HepG2 (cell line): ENCODE measurements around the gene CEBPZOS. TPM values are rescaled to one million over a fixed set of nuclear protein-coding genes. Genes with fewer than 3 reads are reported as not detected.
A peak's percentile ranks its signal among the peaks of the same experiment; 100 is the strongest.

ENCODE experiments used
- FLYWCH1 ChIP-seq: sonication (generic); formaldehyde crosslinking; IDR thresholded peaks from 2 replicates; pipeline ENCODE4 v1.8.1; 2023; ENCODE audit warnings: mild to moderate bottlenecking, missing genetic modification reagents
- KDM5B ChIP-seq: sonication (generic); formaldehyde crosslinking; IDR thresholded peaks from 2 replicates; pipeline ENCODE4 v1.4.0; 2020; ENCODE audit warnings: missing genetic modification reagents, mild to moderate bottlenecking, borderline replicate concordance
- MTA1 ChIP-seq: sonication (generic); formaldehyde crosslinking; IDR thresholded peaks from 2 replicates; pipeline ENCODE4 v1.4.0; 2020; ENCODE audit warnings: missing genetic modification reagents, mild to moderate bottlenecking, borderline replicate concordance
- NCOA1 ChIP-seq: sonication (generic); formaldehyde crosslinking; IDR thresholded peaks from 2 replicates; pipeline ENCODE4 v1.9.0; 2021; ENCODE audit warnings: missing genetic modification reagents
- RAD51 ChIP-seq: fragments of 450-650 bp; IDR thresholded peaks from 2 replicates; pipeline ENCODE4 v1.6.1; 2016; ENCODE audit warnings: borderline replicate concordance
- RXRB ChIP-seq: IDR thresholded peaks from 2 replicates; pipeline ENCODE4 v1.6.1; 2016; ENCODE audit warnings: borderline replicate concordance, missing genetic modification reagents, missing compliant biosample characterization
- SKI ChIP-seq: fragments of 450-650 bp; IDR thresholded peaks from one replicate; pipeline ENCODE4 v1.6.1; 2018; ENCODE audit warnings: mild to moderate bottlenecking; ENCODE audit not compliant: partially characterized antibody
- STAT5B ChIP-seq: sonication (generic); formaldehyde crosslinking; IDR thresholded peaks from 2 replicates; pipeline ENCODE4 v1.4.0; 2020; ENCODE audit warnings: missing genetic modification reagents
- TGIF2 ChIP-seq: IDR thresholded peaks from 2 replicates; pipeline ENCODE4 v1.6.1; 2016; ENCODE audit warnings: control low read depth, missing compliant biosample characterization
- ZFP82 ChIP-seq: sonication (generic); formaldehyde crosslinking; IDR thresholded peaks from 2 replicates; pipeline ENCODE4 v1.5.1; 2020; ENCODE audit warnings: mild to moderate bottlenecking, missing genetic modification reagents, borderline replicate concordance
- ZNF329 ChIP-seq: sonication (generic); formaldehyde crosslinking; IDR thresholded peaks from 2 replicates; pipeline ENCODE4 v1.9.0; 2021; ENCODE audit warnings: low read depth, mild to moderate bottlenecking, missing genetic modification reagents
- ZNF7 ChIP-seq: IDR thresholded peaks from 2 replicates; pipeline ENCODE4 v1.6.1; 2016; ENCODE audit warnings: missing biosample characterization, missing genetic modification reagents
- ZNF761 ChIP-seq: sonication (generic); formaldehyde crosslinking; conservative IDR thresholded peaks from 2 replicates; pipeline ENCODE4 v1.4.0; 2020; ENCODE audit warnings: mild to moderate bottlenecking, missing genetic modification reagents
- polyA plus RNA-seq, 8 experiments: library from polyadenylated mRNA; depleted of rRNA in 3 of 8; stranded (reverse) in 7 of 8; unstranded in 1 of 8; fragments of >200 nt; fragmentation: Illumina TruSeq in 4 of 8; extraction: Trizol in 4 of 8; gene quantifications; 2 replicates each; pipeline versions ENCODE4 v1.2.1 to v1.2.3, GENCODE V29; 2011 to 2016; ENCODE audit warnings: low read depth in 4 of 8, missing spikeins in 1 of 8, mixed read lengths in 1 of 8; ENCODE audit not compliant: insufficient read depth in 1 of 8
- total RNA-seq, 5 experiments: library from RNA; depleted of rRNA; stranded (reverse); fragments of >200 nt; fragmentation: Illumina TruSeq; extraction: Trizol; gene quantifications; 2 replicates each; pipeline ENCODE4 v1.2.3, GENCODE V29; 2016; ENCODE audit warnings: low read depth in 1 of 5
- TF ChIP-seq, protein P1 (sequence below), 2 experiments: fragments of 450-650 bp in 1 of 2; sonication (generic) in 1 of 2; formaldehyde crosslinking in 1 of 2; IDR thresholded peaks; 2 replicates each; pipeline versions ENCODE4 v1.6.1 to v1.8.0; 2016 to 2022; ENCODE audit warnings: antibody characterized with exemption in 1 of 2, mild to moderate bottlenecking in 1 of 2, missing genetic modification reagents in 1 of 2
- TF ChIP-seq, protein P2 (sequence below): sonication (generic); formaldehyde crosslinking; conservative IDR thresholded peaks from 2 replicates; pipeline ENCODE4 v1.4.0; 2020; ENCODE audit warnings: missing genetic modification reagents
- TF ChIP-seq, protein P3 (sequence below): sonication (generic); formaldehyde crosslinking; IDR thresholded peaks from 2 replicates; pipeline ENCODE4 v1.4.0; 2020; ENCODE audit warnings: missing genetic modification reagents
- TF ChIP-seq, protein P4 (sequence below): sonication (generic); formaldehyde crosslinking; IDR thresholded peaks from 2 replicates; pipeline ENCODE4 v1.8.1; 2023; ENCODE audit warnings: mild to moderate bottlenecking, inconsistent platforms, moderate library complexity, missing genetic modification reagents, borderline replicate concordance

Gene CEBPZOS
- total and polyA plus RNA-seq, 2 of the 13 experiments (the other 11 are each of a cell fraction or from before 2014, with no cell fraction given) = 18.6 to 44.7 TPM

DNA sequence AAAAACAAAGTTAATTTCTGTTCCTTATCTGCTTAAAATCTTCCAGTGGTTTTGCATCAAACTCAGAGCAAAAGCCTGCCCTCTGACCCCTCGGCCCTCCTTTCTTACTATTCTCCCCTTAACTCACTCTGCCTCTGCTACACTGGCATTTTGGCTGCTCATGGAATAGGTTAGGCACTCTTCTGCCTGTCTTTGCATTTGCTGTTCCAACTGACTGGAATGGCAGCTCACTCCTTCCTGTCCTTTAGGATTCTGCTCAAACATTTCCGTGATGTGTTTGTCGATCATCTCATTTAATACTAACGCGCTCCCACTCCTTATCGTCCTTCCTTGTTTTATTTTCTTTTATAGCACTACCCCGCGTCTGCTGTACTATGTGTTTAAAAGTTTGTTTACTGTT, 34.3 kb downstream of the CEBPZOS start (continued):
- TF ChIP-seq, protein P1, sequence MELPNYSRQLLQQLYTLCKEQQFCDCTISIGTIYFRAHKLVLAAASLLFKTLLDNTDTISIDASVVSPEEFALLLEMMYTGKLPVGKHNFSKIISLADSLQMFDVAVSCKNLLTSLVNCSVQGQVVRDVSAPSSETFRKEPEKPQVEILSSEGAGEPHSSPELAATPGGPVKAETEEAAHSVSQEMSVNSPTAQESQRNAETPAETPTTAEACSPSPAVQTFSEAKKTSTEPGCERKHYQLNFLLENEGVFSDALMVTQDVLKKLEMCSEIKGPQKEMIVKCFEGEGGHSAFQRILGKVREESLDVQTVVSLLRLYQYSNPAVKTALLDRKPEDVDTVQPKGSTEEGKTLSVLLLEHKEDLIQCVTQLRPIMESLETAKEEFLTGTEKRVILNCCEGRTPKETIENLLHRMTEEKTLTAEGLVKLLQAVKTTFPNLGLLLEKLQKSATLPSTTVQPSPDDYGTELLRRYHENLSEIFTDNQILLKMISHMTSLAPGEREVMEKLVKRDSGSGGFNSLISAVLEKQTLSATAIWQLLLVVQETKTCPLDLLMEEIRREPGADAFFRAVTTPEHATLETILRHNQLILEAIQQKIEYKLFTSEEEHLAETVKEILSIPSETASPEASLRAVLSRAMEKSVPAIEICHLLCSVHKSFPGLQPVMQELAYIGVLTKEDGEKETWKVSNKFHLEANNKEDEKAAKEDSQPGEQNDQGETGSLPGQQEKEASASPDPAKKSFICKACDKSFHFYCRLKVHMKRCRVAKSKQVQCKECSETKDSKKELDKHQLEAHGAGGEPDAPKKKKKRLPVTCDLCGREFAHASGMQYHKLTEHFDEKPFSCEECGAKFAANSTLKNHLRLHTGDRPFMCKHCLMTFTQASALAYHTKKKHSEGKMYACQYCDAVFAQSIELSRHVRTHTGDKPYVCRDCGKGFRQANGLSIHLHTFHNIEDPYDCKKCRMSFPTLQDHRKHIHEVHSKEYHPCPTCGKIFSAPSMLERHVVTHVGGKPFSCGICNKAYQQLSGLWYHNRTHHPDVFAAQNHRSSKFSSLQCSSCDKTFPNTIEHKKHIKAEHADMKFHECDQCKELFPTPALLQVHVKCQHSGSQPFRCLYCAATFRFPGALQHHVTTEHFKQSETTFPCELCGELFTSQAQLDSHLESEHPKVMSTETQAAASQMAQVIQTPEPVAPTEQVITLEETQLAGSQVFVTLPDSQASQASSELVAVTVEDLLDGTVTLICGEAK (IDR thresholded peaks at IDR 0.05) = no peak
- TF ChIP-seq, protein P1 (CRISPR knock-in tag; IDR thresholded peaks at IDR 0.05) = no peak
- no peak for TF ChIP-seq ZNF329 (CRISPR knock-in tag)
- no peak for TF ChIP-seq NCOA1 (CRISPR knock-in tag)
- TF ChIP-seq, protein P2, sequence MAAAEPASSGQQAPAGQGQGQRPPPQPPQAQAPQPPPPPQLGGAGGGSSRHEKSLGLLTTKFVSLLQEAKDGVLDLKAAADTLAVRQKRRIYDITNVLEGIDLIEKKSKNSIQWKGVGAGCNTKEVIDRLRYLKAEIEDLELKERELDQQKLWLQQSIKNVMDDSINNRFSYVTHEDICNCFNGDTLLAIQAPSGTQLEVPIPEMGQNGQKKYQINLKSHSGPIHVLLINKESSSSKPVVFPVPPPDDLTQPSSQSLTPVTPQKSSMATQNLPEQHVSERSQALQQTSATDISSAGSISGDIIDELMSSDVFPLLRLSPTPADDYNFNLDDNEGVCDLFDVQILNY (CRISPR knock-in tag) = no peak
- no peak for TF ChIP-seq STAT5B
- peak; percentile 28; the same call in 1 of the 2 replicates for TF ChIP-seq FLYWCH1 (CRISPR knock-in tag)
- TF ChIP-seq RAD51 = no peak
- TF ChIP-seq SKI = no peak
- no peak for TF ChIP-seq RXRB (CRISPR knock-in tag)
- TF ChIP-seq, protein P3, sequence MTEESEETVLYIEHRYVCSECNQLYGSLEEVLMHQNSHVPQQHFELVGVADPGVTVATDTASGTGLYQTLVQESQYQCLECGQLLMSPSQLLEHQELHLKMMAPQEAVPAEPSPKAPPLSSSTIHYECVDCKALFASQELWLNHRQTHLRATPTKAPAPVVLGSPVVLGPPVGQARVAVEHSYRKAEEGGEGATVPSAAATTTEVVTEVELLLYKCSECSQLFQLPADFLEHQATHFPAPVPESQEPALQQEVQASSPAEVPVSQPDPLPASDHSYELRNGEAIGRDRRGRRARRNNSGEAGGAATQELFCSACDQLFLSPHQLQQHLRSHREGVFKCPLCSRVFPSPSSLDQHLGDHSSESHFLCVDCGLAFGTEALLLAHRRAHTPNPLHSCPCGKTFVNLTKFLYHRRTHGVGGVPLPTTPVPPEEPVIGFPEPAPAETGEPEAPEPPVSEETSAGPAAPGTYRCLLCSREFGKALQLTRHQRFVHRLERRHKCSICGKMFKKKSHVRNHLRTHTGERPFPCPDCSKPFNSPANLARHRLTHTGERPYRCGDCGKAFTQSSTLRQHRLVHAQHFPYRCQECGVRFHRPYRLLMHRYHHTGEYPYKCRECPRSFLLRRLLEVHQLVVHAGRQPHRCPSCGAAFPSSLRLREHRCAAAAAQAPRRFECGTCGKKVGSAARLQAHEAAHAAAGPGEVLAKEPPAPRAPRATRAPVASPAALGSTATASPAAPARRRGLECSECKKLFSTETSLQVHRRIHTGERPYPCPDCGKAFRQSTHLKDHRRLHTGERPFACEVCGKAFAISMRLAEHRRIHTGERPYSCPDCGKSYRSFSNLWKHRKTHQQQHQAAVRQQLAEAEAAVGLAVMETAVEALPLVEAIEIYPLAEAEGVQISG (CRISPR knock-in tag) = no peak
- no peak for TF ChIP-seq ZNF761
- no peak for TF ChIP-seq KDM5B
- no peak for TF ChIP-seq MTA1 (CRISPR knock-in tag)
- no peak for TF ChIP-seq ZFP82
- no peak for TF ChIP-seq ZNF7 (CRISPR knock-in tag)
- 0 out of 2 replicates have a peak, but pooled peaks have one; percentile 21 for TF ChIP-seq TGIF2
- TF ChIP-seq, protein P4, sequence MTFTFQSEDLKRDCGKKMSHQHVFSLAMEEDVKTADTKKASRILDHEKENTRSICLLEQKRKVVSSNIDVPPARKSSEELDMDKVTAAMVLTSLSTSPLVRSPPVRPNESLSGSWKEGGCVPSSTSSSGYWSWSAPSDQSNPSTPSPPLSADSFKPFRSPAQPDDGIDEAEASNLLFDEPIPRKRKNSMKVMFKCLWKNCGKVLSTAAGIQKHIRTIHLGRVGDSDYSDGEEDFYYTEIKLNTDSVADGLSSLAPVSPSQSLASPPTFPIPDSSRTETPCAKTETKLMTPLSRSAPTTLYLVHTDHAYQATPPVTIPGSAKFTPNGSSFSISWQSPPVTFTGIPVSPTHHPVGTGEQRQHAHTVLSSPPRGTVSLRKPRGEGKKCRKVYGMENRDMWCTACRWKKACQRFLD (CRISPR knock-in tag) = no peak
